ENCODE measurements around the gene KRT39. TPM values are rescaled to one million over a fixed set of nuclear protein-coding genes. Genes with fewer than 3 reads are reported as not detected.

KRT39 gene
- total RNA-seq, 2 donors from 2014 or later: not detected

DNA sequence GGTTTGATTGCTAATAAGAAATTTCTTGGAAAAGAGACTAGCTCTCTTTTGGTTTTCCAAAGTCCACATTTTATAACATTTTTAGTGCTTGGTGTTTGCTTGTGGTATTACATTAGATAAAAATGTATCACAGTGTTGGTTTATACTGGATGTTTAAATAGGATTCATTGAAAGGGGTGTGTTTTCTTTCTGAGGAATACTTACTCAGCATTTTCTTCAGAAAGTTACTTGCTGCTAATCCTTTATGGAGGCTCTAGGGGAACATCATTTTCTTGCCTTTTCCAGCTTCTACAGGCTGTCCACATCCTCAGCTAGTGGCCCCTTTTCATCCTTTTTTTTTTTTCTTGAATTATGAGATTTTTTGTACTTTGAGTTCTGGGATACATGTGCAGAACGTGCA is 834 bp upstream of the KRT39 start:
- DNase-seq (no peak), ATAC-seq (replicated peaks in 1 of 2) (no peak)
- Mint-ChIP-seq H3K27ac (no peak overlapping the region), H3K36me3 (ENCODE audit: insufficient read depth in 2 of 2) (no peaks in the 10 kb centered on the region), H3K4me3 (no peak overlapping the region), H3K27me3 (ENCODE audit: low read depth) (peaks cover 12% of the 10 kb centered on the region), H3K4me1 (ENCODE audit: low read depth) (peaks cover 4% of the 10 kb centered on the region), H3K9me3 (no peaks in the 10 kb centered on the region)

DNA sequence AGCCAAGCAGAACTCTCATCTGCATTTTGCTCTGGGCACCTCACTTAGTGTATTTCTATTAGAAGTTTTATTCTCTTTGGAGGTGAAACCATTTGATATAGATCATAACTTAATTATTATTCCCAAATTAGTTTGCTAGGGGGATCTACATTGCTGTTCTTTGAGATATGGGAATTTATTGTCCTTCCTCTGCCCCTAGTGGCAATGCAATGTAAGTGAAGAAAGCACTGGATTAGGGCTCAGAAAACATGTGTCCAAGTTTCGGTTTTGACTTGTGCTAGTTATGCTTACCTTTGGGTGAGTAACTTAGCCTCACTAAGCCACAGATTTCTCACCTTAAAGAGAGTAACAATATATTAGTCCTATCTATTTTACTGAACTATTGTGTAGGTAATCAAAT is 2.9 kb downstream of the KRT39 start:
- H3K27me3 Mint-ChIP-seq (ENCODE audit: low read depth): peaks cover 20% of the 10 kb centered on the region
- peak in 1 of 2 donors; percentile 54 for ATAC-seq (replicated peaks in 1 of 2)
- no peaks in the 10 kb centered on the region for H3K36me3 Mint-ChIP-seq (ENCODE audit: insufficient read depth in 2 of 2)
- H3K9me3 Mint-ChIP-seq: no peaks in the 10 kb centered on the region
- peak in 1 of 2 donors; percentile 2 for DNase-seq
- no peak overlapping the region for H3K27ac Mint-ChIP-seq
- no peak overlapping the region for H3K4me3 Mint-ChIP-seq
- peaks cover 12% of the 10 kb centered on the region for H3K4me1 Mint-ChIP-seq (ENCODE audit: low read depth)

DNA sequence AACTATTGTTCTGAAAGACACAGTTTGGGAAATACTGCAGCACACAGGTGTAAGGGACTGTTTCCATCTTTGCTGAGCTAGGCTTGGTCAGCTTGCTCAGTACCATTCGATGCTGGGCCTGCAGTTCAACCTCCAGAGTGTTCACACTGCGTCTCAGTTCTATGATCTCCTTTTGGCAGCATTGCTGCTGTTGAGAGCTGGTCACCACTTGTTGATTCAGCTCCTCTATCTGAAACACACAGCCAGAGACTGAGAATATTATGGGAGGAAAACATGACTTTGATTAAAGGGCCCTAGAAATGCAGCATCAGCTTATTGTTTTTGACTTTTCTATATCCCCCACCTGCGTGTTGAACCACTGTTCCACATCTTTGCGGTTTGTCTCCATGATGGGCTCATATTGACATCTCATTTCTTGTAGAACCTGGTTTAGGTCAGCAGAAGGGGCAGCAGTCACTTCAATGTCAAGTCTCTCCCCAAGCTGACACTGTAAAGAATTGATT is 4.6 kb downstream of the KRT39 start:
- no peak for DNase-seq
- no peak overlapping the region for H3K27ac Mint-ChIP-seq
- no peaks in the 10 kb centered on the region for H3K36me3 Mint-ChIP-seq (ENCODE audit: insufficient read depth in 2 of 2)
- H3K27me3 Mint-ChIP-seq (ENCODE audit: low read depth): peaks cover 20% of the 10 kb centered on the region
- H3K9me3 Mint-ChIP-seq: no peaks in the 10 kb centered on the region
- ATAC-seq (replicated peaks in 1 of 2): no peak
- no peak overlapping the region for H3K4me3 Mint-ChIP-seq
- peaks cover 12% of the 10 kb centered on the region for H3K4me1 Mint-ChIP-seq (ENCODE audit: low read depth)

DNA sequence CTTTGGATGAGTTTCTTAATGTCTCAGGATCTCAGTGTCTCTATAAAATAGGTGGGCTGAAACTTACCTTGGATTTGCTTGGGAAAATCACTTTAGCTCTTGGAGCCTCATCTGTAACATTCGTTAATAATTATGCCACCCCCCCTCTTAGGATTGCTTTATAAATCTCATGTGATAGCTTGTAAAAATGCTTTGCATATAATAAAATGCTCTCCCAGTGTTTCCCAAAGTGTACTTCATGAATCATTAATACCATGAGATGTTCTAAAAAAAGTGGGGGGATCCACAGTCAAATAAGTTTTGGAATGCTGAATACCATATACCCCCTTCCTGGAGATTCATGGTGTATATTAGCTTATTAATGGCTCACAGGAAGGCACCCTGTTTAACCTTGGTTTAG is 5.2 kb downstream of the KRT39 start:
- Mint-ChIP-seq H3K27me3 (ENCODE audit: low read depth) (peaks cover 20% of the 10 kb centered on the region), H3K4me1 (ENCODE audit: low read depth) (peaks cover 12% of the 10 kb centered on the region), H3K27ac (no peak overlapping the region), H3K9me3 (no peaks in the 10 kb centered on the region), H3K4me3 (no peak overlapping the region), H3K36me3 (ENCODE audit: insufficient read depth in 2 of 2) (no peaks in the 10 kb centered on the region)
- DNase-seq (no peak), ATAC-seq (replicated peaks in 1 of 2) (no peak)

DNA sequence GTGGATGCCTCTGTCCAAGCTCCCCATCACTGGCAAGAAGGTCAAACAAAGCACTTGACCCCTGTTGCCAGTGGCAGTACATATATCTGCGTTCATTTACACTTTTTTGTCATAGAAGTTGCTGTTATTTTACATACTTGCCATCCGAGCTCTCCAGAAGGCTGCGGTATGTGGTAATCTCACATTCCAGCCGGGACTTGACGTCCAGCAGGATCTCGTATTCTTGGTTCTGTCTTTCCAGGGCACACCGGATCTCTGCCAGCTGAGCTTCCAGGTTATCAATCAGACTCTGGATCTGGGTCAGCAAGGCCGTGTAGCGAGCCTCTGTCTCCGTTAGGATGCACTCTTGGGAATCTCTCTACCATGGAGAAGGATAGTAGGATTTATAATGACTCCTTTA is 6.6 kb downstream of the KRT39 start:
- Mint-ChIP-seq H3K27ac (no peak overlapping the region), H3K4me1 (ENCODE audit: low read depth) (peaks cover 12% of the 10 kb centered on the region), H3K27me3 (ENCODE audit: low read depth) (peaks cover 8% of the 10 kb centered on the region), H3K36me3 (ENCODE audit: insufficient read depth in 2 of 2) (no peaks in the 10 kb centered on the region), H3K4me3 (no peak overlapping the region), H3K9me3 (no peaks in the 10 kb centered on the region)
- DNase-seq: no peak
- ATAC-seq (replicated peaks in 1 of 2): no peak

DNA sequence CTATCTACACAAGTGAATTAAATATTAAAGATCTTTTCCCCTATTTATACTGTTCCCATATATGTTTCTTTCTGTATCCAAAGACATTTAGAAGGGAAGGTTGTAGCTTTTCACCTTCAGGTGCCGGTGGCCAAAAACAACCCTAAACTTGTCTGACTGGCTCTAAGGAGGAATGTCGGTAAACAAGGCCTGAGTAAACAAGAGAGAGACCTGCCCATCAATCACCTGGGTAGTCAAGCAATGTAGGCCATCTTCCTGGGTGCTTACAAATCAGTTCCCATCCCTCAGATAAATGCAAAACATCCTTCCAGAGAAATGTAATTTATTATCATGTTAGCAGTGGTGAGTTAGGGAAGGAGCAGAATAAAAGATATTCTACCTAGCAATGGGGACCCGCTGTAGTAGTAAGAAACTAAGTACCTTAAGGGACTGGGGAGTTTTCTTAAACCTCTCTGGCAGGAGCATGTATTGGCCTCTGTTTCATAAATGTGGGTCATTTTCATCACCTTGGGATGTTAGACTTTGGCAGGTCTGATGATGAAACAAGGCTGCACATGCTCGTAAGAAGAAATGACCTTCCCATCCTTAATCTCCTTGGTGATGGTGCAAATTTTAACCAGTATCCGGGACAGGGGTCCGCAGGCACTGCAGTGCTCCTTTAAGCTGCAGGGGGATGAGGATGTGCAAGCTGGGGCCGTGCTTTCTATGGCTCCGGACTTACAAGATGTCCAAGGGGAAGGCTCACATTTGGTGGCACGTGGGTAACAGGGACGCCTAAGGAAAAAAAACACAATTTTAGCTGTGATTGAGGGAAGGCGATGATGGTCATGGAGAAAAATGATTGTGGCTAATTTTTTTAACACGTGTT is 8.4 kb downstream of the KRT39 start:
- Mint-ChIP-seq H3K4me3 (no peak overlapping the region), H3K36me3 (ENCODE audit: insufficient read depth in 2 of 2) (no peaks in the 10 kb centered on the region)
- no peak for ATAC-seq (replicated peaks in 1 of 2)

DNA sequence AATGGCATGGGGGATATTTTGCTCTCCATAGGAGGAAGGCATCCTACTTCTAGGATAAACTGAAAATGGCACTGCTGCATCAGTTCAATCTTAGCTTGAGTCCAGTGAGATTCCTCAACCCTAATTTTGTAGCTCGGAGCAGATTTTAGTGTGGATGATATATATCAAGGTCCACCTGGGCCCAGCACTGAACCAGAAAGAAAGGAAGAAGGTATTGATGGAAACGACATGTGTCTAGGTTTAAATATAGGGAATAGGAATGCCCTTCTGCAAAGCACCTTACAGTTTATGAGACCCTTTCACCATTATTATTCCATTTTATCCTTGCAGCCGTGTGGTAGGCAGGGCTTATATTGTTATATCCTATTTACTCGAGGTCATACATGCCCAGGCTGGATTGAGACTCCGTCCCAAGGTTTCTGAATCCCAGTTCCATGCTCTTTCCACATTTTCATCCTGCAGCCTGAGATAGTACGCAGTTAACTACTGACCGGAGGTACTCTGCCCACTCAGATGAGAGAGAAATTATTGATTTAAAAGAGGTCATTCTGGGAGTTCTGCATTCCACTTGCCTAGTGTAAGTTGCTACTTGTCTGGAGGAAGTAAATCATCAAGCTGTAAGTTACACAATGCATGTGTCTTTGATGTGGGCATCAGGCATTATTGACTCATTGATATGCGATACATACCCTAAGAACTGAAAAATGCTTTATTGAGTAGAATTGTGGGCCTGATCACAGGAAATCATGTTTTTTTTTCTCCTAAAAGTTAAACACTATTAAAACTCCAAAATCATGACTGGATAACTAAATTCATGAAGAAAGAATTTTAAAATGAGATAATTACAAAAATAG is 10.1 kb downstream of the KRT39 start:
- Mint-ChIP-seq H3K9me3 (no peaks in the 10 kb centered on the region), H3K27me3 (ENCODE audit: low read depth) (peaks cover 26% of the 10 kb centered on the region)

More for the DNA sequence above, 8.4 kb downstream of the KRT39 start:
- no peak for DNase-seq
- Mint-ChIP-seq H3K27ac (no peak overlapping the region), H3K27me3 (ENCODE audit: low read depth) (peaks cover 14% of the 10 kb centered on the region), H3K9me3 (no peaks in the 10 kb centered on the region), H3K4me1 (ENCODE audit: low read depth) (peaks cover 12% of the 10 kb centered on the region)

DNA sequence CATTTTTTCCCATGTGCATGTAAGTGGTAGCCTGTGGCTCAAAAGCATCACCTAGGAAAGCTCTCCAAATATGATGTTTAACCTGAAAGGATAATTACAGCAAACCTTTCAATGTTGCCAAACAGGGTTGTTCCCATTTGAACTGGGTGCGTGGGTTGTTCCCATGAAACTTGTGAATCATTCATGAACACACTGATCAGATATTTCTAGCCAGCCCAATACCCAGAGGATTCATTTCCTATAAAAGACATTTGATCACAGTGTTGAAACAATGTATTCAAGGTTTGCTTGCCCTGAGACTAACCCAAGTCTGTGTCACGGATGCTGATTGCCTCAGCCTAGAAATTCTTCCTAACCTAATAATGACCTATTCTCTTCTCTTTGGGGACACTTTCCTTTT is 12.9 kb downstream of the KRT39 start:
- peaks cover 43% of the 10 kb centered on the region for H3K27me3 Mint-ChIP-seq (ENCODE audit: low read depth)
- H3K9me3 Mint-ChIP-seq: no peaks in the 10 kb centered on the region

More for the DNA sequence above, 10.1 kb downstream of the KRT39 start:
- Mint-ChIP-seq H3K4me3 (no peak overlapping the region), H3K36me3 (ENCODE audit: insufficient read depth in 2 of 2) (no peaks in the 10 kb centered on the region), H3K27ac (no peak overlapping the region), H3K4me1 (ENCODE audit: low read depth) (peaks cover 12% of the 10 kb centered on the region)
- ATAC-seq (replicated peaks in 1 of 2) (no peak), DNase-seq (no peak)

DNA sequence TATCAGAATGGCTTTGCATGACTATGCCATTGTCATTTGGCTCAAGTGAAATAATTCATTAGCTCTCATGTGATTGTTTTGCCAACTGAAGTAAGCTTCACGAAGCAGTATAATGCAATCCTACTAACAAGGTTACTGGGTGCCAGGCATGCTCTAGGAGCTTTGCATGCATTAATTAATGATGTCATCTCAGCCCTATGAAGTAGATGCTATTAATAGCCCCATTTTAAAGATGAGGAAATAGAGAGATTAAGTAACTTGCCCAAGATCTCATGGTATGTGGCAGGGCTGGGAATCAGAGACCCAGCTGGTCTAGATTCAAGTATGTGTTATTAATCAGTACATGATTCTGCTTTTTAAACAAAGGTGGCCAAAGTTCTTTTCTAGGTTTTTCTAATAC is 14.1 kb downstream of the KRT39 start:
- H3K36me3 Mint-ChIP-seq (ENCODE audit: insufficient read depth in 2 of 2): no peaks in the 10 kb centered on the region
- H3K27me3 Mint-ChIP-seq (ENCODE audit: low read depth): peaks cover 54% of the 10 kb centered on the region
- ATAC-seq (replicated peaks in 1 of 2) (no peak), DNase-seq (no peak)
- no peak overlapping the region for H3K27ac Mint-ChIP-seq
- peaks cover 4% of the 10 kb centered on the region for H3K4me1 Mint-ChIP-seq (ENCODE audit: low read depth)
- H3K4me3 Mint-ChIP-seq: no peak overlapping the region
- no peaks in the 10 kb centered on the region for H3K9me3 Mint-ChIP-seq

More for the DNA sequence above, 12.9 kb downstream of the KRT39 start:
- Mint-ChIP-seq H3K36me3 (ENCODE audit: insufficient read depth in 2 of 2) (no peaks in the 10 kb centered on the region), H3K4me3 (no peak overlapping the region), H3K4me1 (ENCODE audit: low read depth) (peaks cover 4% of the 10 kb centered on the region), H3K27ac (no peak overlapping the region)
- peak in 1 of 2 donors; percentile 45 for ATAC-seq (replicated peaks in 1 of 2)
- DNase-seq: peak in 1 of 2 donors; percentile 2

DNA sequence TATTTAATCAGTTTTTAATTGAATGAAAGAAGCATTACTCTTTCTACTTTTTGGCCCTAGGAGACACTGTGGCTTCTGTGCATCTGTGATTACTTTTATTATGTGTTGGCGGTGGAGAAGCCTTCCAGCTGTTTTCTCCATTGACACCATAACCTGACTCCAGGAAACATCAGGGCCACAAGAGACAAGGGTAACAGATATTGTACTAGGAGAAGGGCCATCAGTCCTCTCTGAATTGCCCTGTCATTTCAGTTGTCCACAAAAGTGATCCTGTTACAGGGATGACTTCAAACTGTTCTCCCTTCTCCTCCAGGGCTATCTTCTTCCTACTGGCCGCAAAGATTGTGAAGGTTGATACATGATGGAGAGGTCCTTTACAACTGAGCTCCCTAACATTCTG is 14.6 kb downstream of the KRT39 start:
- no peak overlapping the region for H3K27ac Mint-ChIP-seq
- peaks cover 4% of the 10 kb centered on the region for H3K4me1 Mint-ChIP-seq (ENCODE audit: low read depth)
- no peak overlapping the region for H3K4me3 Mint-ChIP-seq
- ATAC-seq (replicated peaks in 1 of 2) (no peak), DNase-seq (no peak)
- no peaks in the 10 kb centered on the region for H3K9me3 Mint-ChIP-seq
- peaks cover 57% of the 10 kb centered on the region for H3K27me3 Mint-ChIP-seq (ENCODE audit: low read depth)
- no peaks in the 10 kb centered on the region for H3K36me3 Mint-ChIP-seq (ENCODE audit: insufficient read depth in 2 of 2)

DNA sequence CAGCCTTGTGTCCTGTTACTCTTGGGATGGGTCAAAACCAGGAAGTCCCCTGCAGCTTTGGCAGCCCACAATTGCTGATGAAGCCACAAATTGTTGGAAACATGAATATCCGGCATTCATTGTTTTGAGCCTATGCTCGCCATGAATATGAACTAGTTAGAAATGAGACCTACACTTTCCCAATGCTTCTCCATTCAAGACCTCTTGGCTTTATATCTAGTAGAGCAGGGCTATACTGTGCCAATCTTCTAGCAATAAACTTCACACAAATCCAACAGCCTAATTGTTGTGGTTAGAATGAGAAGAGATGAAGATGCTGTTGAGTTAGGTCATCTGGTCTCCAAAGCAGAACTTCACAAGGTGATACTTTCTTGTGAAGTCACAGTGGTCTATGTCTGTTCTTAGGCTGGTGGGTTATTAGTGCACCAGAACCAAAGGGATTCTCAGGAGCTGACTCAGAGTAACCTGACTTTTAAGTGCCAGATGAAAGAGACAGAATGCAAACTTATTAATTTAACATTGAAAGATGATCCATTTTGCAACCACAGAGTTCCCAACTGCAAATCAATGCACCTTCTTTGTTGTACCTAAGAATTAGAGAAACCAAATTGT is 15.6 kb downstream of the KRT39 start:
- peaks cover 65% of the 10 kb centered on the region for H3K27me3 Mint-ChIP-seq (ENCODE audit: low read depth)
- ATAC-seq (replicated peaks in 1 of 2) (no peak), DNase-seq (no peak)
- H3K4me3 Mint-ChIP-seq: no peak overlapping the region
- peaks cover 4% of the 10 kb centered on the region for H3K4me1 Mint-ChIP-seq (ENCODE audit: low read depth)
- no peaks in the 10 kb centered on the region for H3K9me3 Mint-ChIP-seq
- no peak overlapping the region for H3K27ac Mint-ChIP-seq
- H3K36me3 Mint-ChIP-seq (ENCODE audit: insufficient read depth in 2 of 2): no peaks in the 10 kb centered on the region

DNA sequence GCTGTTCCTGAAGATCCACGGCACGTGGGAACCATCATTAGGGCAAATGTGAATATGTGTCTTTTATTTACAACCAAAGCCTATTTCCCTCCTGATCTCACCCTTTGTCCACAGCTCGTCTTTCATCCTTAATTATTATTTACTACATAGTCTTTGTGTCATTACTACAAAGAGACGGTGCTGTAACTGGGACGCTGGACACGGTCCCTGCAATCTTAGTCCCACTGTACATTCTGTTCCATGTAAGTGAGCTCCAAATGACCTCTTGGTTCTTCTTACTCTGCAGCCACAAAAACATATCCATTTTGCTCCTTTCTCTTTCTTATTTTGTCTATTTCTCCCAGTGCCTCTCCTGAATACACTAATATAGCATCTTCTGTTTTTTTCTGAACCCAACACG is 16.6 kb downstream of the KRT39 start:
- no peaks in the 10 kb centered on the region for H3K36me3 Mint-ChIP-seq (ENCODE audit: insufficient read depth in 2 of 2)
- H3K9me3 Mint-ChIP-seq: no peaks in the 10 kb centered on the region
- no peak overlapping the region for H3K27ac Mint-ChIP-seq
- ATAC-seq (replicated peaks in 1 of 2): no peak
- no peak overlapping the region for H3K4me3 Mint-ChIP-seq
- peaks cover 72% of the 10 kb centered on the region for H3K27me3 Mint-ChIP-seq (ENCODE audit: low read depth)
- no peak for DNase-seq
- H3K4me1 Mint-ChIP-seq (ENCODE audit: low read depth): peaks cover 4% of the 10 kb centered on the region

DNA sequence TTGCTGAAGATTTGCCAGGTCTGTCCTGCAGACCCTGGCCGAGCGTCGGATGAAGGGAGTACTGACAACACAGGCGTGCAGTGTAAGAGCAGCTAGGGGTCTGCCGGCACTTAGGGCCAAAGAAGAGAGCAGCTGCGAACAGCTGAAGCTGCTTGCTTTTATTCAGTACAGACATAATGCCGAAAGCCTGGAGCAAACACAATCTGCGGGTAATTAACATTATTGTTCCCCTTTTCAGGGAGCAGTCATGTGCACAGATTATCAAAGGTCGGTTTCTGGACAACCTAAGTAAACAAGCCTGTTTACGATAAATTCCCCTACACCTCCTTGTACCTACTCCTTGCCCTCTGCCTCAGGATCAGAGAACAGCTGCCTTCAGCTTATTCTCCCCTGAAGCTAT is 17.3 kb downstream of the KRT39 start:
- DNase-seq: no peak
- ATAC-seq (replicated peaks in 1 of 2): no peak
- Mint-ChIP-seq H3K27ac (no peak overlapping the region), H3K9me3 (no peaks in the 10 kb centered on the region), H3K36me3 (ENCODE audit: insufficient read depth in 2 of 2) (no peaks in the 10 kb centered on the region), H3K4me1 (ENCODE audit: low read depth) (peaks cover 4% of the 10 kb centered on the region), H3K27me3 (ENCODE audit: low read depth) (peaks cover 80% of the 10 kb centered on the region), H3K4me3 (no peak overlapping the region)

Measured in activated T-cell treated with anti-CD3 and anti-CD28 coated beads, Interleukin-2, amount 50 U/mL, for 72 hours (primary cell).